Effector CD8-positive, alpha-beta T cell (primary cell): ENCODE measurements around the gene MSI2.

Source experiments
- DNase-seq: peaks from one replicate; lab custom pipeline; 2025; lab: John Stamatoyannopoulos, UW

MSI2 gene

DNA sequence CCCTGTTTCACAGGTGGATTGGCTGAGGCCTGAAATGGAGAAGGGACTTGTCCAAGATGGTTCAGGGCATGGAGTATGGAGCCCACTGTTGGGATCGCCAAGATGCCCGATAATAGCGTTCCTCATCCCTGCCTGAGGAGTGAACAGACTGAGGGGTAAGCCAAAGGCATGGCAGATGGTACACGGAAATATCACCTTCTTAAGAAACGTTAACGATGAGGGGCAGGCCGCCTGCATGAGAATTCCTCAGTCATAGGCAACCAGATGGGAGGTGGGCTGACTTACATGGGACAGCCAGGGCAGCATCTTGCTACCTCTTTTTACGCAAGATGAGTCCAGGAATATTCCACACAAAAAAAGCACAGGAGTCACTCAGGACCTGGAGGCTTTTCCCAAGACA lies 300.7 kb downstream of the MSI2 start:
- no peak for DNase-seq

DNA sequence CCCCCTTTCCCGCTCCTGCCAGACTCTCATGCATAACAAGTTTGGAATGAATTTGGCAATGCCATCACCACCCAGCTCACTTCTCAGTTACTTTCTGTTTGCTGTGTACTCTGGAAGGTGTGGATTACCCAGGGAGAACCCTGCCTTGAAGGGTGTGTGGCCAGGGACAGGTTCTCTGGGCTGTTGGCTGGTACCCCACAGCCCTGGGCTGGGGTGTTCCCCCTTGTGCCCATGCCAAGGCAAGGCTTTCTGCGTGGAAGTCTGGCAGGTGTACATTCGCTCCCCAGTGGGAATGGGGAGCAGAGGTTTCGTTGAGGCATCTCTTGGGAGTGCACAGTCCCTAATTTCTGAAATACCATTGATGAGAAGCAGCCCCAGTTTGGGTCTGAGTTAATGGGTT lies 301.1 kb downstream of the MSI2 start:
- no peak for DNase-seq

DNA sequence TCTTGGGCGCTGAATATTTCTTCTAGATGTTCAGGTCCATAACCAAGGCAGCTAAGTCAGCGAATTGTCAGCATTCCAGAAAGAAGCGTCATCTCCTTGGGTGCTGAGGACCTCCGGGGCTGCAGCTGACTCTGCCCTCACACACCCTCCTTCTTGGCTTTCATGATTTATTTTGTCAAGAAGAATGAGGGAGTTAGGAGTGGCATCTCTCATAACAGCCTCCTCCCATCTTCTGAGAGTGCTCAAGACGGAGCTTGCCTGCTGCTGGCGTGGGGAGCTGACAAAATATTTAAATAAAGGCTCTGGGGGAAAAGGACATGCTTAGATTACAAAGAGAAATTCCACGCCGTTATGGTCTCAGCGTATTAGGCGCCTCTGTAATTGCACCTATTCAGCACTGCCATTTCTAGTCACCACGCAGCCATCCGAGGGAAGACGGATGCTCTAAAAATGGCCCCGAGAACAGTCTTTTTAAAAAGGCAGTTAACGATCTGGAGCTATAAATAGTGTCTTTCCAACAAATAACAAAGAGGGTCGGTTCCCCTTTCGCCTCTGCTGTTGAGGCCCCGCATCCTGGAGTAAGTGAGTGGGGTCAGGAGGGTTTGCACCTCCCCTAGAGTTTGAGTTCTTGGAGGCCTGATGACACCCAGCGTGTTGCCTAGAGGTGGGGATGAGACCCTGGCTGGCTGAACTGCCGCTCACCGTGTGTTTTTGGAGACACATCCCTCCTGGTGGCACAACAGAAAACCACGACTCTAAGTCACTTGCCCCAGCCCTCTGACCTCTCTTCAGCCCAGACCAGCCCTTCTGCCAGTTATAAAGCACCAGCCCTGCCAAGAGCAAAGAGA lies 301.7 kb downstream of the MSI2 start:
- no peak for DNase-seq

DNA sequence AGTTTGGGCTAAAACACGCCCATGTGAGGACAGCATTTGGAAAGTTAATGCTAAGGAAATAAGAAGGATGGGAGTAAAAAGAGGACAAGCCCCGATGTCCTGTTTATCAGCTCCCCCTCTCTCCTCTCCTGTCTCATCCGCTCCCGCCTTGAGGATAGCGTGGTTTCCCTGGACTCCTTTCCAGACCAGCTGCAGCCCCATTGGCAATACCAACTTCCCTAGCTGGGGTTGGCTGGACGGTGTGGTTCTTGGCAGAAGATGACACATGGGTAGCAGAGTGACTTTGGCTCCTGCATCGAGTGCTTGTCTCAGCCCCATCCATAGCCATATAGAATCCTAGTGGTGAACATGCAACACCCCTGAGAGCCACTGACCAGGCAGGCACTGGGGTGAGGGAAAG lies 302.9 kb downstream of the MSI2 start:
- DNase-seq: no peak

DNA sequence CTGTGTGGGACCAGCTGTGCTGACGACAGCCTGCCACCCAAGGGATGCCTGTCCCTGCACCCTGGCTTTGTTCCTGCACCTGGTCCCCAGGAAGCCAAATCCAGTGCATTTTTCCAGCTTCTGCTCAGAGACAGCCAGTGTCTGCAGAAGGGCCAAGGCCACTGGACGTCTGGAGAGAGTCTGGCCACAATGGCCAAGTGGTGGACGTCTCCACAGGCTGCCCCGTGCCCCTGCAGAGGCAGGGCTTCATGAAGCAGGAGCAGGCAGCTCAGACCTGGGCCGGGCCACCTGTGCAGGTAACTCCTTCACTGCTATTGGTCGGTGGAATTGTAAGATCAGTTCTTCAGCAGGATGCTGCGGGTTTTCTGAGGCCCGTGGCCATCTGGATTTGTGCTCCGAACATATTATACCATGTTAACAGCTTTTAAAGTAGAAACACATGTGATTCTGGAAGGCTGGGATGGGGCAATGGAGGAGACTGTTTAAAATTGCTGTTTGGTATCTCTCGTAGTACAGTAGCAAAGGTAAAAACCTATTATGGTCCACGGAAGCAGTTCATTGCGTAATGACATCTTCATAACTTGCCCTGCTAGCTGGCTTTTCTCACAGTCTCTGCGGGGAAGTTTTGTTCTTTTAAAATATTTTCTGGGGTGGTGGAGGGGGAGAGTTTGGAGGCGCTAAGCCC lies 303.5 kb downstream of the MSI2 start:
- DNase-seq: no peak

DNA sequence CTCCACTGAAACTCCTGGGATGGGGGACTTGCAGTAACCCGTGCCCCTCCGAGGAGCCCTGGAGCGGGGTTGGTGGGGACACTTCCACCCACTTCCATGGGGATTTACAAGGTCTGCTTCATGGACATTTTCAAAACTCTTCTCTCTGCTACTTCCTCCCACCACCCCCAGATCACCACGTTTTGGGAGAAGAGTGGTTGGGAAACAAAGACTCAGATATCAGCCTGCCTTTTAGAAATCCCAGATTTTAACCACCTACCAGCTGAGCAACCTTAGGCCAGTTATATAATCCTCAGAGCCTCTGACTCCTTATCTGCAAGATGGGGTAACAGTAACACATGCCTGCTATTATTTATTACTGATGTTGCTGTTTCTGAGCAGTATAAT lies 304.0 kb downstream of the MSI2 start:
- no peak for DNase-seq

DNA sequence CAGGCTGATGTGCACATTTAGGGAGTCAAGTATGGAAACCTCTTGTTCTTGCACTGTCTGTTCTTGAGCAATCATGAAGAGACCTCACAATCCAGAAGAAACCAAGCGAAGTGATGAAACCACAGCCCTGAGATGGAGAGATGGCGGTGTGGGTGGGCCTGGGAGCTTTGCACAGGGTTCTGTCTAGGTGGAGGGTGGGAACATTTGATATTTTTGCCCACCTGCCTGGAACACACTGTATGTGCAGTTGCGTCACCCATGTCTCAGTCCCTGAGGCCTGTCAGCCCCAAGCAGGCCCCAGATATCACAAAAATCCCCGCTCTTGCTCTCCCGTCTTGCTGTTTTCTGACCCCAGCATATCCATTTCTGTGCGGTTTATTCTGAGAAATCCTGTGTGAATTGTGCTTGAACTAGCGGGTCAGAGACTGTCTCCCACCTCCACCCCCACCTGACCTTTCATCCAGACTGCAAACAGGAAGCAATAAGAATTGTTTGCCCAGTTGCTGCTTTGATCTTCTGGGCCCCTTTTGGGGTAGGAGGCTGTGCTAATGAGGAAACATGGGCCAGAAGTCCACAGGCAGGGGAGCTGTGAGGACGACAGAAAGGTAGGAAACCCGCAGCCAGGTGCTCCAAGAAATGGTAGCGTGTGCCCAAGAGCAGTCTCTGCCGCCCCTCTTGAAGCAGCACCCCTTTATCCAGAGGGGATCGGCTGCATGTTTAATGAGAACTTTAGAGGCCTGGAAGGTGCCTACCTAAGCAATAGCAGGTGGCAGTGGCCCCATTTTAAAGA lies 304.9 kb downstream of the MSI2 start:
- no peak for DNase-seq

DNA sequence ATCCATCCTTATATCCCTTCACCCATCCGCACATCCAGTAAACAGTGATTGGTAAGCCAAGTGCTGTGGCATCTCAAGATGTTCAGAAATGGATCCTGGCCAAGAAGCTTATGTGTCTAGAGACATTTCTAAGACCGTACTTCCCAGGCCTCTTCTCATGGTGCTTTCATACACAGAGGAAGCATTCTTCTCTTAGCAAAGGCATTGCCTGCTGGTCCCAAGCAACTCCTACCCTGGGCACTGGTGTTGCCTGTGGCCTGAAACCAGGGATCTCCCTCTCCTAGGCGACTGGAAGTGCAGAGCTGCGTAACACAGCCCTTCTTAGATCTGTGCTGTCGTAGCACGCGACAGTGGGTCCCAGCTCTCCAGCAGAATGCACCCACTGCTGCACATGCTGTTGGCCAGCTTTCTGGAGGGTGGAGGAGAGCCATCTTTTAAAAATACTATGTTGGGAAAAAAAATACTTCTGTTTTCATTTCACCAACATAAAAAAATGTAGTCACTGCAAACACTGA lies 305.9 kb downstream of the MSI2 start:
- no peak for DNase-seq

DNA sequence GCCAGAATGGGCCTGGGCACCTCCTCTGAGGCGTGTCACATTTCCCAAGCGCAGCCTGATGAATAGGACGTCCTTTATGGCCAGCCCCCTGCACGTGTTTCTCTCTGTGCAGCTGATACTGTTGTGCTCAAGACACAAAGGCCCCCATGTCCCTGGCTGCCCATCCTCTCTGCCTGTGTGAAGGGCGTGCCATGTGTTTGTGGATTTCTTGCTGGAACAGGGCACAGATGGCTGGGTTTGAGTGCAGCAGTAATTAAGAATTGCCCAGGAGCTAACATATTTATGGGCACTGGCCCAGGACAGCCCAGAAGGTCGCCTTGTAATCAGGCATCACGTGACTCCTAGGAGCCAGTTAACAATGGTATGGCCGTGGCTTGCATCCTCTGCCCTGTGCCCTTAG lies 307.6 kb downstream of the MSI2 start:
- DNase-seq: no peak

DNA sequence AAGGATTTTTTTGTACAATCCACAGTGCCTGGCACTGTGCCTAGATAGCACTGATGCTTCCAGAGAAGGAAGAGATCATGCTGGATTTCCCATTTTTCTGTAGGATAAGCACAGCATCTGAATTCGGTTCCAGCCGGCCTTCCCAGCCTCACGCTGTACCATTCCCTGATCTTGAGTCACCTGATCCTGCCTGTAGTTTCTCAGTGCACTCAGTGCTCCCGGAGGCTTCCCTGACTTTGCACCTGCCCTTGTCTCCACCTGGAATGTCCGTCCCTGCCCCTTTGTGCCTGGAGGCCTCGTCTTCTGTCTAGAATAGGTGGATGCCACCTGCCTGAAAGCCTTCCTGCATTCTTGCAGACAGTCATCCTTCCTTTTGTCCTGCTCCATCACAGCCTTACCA lies 308.9 kb downstream of the MSI2 start:
- DNase-seq: no peak

DNA sequence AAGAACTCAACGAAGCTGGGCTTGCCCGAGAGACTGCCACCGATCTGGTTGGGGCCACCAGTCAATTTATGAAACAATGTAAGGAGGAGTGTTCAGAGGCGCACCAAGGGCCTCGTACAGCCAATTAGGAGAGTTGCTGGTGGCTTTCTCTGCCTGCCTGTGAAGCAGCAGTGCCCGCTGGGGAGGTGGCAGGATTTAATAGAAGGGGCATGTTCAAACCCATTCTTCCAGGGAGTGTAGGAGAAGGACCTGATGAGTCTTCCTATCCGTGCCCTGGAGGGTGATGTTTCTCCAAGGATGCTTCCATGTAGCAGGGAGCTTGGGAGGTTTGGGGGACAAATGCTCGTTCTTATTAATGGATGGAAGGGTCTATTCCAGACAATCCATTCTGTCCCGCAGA lies 310.4 kb downstream of the MSI2 start:
- DNase-seq: no peak

DNA sequence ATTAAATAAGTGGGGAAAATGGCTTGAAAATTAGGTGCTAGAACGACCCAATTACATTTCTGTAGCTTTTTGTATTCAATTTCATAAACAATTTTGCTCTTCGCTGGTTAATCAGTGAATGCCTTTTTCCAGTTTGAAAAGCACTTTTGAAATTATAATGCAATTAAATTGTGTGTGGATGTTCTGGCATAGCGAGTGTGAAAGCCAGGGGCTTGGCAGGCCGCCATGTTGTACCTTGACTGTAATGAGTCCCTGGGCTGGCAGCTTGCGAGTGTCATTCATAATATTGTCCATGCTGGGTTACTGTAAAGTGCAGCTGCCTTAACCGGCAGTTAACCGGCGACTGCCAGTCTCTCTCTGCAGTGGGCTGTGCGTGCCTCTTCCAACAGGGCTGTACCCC lies 310.9 kb downstream of the MSI2 start:
- DNase-seq: no peak

DNA sequence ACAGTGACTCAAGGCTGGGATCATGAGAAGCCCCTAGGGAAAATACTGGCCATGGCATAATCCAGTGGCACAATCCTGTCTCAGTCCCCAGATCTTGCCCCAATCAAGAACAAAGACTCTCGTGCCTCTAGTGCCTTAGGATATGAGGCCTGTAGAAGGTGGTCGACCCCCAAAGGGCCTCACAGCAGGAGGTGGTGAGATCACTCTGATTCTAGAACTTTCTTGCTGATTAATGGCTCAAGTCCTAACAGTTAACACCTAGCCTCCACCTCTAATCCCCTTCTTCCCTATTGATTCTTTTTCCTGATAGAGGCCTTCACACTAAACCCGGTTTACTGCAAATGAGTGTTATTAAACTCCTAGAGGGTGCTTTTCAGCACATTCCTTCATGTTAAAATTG lies 312.0 kb downstream of the MSI2 start:
- no peak for DNase-seq

DNA sequence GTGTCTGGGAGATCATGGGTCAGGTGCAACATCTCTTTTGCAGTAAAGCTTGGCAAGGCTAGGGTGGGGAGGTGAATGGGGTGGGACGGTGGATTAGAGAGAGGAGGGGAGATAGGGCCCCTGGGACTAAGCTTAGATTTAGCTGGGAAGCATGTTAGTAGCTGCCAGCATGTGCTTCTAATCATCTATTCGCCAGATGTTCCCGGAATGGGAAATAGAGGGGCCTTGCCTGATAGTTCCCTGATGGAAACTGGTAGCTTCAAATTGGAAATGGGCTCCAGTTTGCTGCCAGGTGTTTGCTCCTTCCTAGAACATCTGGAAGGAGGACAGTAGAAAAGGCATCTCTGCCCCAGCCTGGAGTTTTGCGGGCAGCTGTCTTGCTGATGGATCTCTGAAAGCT lies 312.7 kb downstream of the MSI2 start:
- no peak for DNase-seq

DNA sequence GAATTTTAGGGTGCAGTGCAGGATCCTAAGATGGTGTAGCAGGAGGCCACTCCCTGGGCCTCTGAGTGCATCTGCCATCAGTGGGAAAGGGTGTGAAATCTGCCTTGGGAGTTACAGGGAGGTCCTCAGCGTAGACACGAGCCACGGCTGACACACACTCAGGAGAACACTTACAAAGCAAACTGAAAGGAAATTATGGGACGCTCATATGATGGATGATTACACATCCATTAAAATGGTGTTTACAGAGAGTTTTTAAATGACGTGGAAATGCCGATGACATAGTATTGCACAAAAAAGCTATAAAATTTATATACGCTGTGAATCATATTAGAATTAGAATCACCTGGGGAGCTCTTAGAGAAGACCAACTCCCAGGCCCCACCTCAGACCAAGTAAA lies 313.5 kb downstream of the MSI2 start:
- no peak for DNase-seq

DNA sequence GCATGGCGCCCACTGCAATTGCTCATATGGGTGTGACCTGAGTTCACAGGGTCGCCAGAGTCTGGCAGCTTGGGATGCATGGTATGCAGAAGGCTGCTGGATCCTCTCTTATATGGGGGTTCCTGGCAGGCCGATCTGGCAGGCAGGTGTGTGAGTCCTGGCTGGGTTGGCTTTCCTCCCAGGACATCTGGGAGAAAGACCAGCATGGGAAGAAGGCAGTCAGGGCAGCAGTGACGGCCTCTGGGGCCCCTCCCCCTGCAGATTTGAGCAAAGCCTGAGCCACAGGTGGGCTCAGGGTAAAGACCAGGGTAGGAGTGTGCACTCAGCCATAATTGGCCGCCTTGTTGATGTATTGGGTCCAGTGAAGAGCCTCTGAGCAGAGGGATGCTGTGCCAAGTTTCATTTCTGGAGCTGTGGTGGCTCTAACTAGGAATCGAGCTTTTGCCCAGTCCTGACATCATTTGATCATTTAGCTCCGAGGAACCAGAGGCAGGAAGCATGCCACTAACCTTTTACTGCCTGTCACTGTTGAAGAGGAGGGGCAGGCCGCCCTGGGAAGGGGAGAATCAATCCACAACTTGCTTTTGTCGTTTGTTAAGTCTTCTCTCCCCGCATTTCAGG lies 314.5 kb downstream of the MSI2 start:
- no peak for DNase-seq

DNA sequence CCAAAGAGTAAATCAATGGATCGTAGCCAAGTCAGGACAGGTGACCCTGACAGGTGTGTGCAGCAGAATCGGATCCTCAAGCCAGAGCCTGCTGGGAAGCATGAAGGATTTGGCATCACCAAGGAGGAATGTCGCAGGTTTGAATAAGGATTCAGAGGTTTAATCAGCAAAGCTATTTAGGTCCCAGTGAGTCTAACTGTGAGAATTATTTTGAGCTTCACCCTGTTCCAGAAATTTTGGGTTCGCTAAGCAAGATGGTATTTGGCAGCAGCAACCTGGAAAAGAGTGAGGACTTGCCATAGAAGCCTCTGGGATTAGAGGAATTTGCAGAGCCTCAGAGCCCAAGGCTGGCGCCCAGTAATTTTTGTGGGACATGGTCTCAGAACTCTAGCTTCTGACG lies 315.7 kb downstream of the MSI2 start:
- DNase-seq: no peak

DNA sequence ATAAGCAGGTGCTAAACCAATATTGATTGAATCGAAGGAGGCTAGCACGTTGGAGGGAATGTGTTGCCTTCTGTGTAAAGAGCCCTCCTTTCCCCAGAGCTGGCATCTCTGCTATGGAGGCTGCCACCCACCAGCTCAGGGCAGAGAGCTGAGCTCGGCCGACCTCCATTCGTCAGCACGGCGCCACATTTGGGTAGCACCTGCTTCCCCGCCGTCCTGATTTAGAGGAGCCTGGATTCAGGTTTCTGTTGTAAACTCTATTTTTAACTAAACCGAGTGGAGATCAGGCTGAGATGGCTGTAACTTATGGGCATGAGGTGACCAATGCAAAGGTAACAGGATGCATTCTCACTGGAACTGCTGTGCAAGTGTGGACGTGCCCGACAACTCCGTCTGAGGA lies 316.3 kb downstream of the MSI2 start:
- DNase-seq: no peak

DNA sequence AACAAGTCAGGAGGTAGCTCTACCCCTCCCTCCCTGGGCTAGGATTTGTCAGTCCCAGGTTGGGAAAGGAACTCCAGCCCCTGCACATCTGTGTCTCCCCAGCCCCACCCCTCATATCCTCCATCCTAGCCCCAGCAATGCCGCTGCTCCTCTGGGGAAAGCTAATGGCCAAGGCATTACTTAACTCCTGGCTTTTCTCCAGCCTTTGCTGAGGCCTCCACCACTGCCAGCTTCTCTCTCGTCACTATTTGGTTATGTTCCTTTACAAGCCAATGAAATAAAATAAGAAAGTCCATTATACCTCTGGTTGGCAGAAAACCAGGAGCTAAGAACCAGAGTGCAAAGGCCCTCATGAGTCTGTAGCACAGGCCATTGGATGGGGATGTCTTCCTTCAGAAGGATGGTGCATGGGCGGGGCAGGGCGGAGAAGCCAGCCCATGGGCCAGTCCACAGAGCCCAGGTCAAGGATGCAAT lies 317.8 kb downstream of the MSI2 start:
- DNase-seq: no peak

DNA sequence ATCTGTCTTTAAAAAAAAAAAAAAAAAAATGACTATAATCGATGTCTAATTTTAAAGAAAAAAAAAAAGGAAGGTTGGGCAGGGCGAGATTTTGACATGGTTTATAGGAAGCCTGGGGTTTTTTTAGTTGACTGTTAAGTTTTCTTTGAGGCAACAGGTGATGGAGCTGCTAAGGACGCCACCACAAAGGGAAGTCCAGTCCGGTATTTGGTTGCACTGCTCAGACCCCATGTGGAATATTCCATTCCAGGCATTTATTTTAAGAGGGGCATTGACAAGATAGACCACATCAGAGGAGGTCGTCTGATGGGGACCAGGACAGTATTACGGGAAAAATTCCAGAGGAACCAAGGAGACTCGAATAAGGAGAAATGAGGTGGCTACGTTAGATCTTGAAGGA lies 320.4 kb downstream of the MSI2 start:
- no peak for DNase-seq

DNA sequence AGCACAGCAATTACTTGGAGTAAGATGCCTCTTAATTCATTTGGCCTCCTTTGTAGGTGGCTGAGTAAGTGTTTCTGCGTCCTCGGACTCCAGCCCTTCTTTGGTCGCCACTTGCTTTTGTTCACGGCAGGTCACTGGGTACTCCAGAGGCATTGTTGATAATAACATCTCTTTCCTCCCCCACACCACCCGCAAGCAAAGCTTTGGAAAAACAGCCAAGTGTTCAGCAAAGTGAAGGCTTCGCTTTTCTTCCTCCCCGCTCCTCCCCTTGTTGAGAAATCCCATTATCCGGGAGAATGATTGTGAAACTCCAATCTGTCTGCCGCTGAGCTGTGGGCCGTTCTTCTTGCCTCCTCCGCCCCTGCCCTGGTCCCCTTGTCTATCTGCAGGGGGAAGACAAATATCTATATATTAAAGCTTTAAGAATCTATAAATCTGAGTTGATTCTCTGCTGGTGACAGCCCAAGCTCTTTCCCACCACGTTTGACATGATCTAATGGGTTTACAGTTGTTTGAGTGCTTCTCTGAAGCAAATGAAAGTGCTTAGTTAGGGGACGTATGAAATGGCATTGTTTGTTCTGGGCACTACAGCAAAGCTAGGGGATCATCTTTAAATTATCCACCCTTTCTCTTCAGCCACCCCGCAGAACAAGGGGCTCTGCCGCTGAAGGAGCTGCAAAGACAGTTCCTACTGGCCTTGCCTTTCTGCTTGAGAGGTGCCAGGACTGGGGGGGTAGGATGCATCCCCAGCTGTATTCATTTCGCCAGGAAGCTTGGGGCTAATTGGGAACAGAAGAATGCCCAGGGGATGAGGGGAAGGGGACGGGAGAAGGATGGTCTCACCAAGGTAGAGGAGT lies 321.7 kb downstream of the MSI2 start:
- no peak for DNase-seq
